ENCODE results near the gene FAM78B.

FAM78B gene

GRCh38 chr1:166119471-166119965 is 47.3 kb downstream of the FAM78B start:
- no peak for DNase-seq (ENCODE audit: low spot score)

- no peak for DNase-seq (ENCODE audit: low spot score)
These were observed 49.0 kb downstream of the FAM78B start for GRCh38 chr1:166117776-166118175.

- no peak for DNase-seq (ENCODE audit: low spot score)
These were observed 50.8 kb downstream of the FAM78B start for GRCh38 chr1:166116026-166116425.

- DNase-seq (ENCODE audit: low spot score), result no peak
These were observed 52.4 kb downstream of the FAM78B start for GRCh38 chr1:166114419-166114818.

- DNase-seq (ENCODE audit: low spot score), result no peak
These were observed 53.2 kb downstream of the FAM78B start for GRCh38 chr1:166113630-166114029.

GRCh38 chr1:166113031-166113430 is 53.8 kb downstream of the FAM78B start:
- DNase-seq (ENCODE audit: low spot score), result no peak

- no peak for DNase-seq (ENCODE audit: low spot score)
These were observed 54.4 kb downstream of the FAM78B start for GRCh38 chr1:166112425-166112824.

- DNase-seq (ENCODE audit: low spot score), result no peak
These were observed 55.4 kb downstream of the FAM78B start for GRCh38 chr1:166111430-166111829.

GRCh38 chr1:166090244-166090643 is 76.6 kb downstream of the FAM78B start:
- no peak for DNase-seq (ENCODE audit: low spot score)

- DNase-seq (ENCODE audit: low spot score), result peak; percentile 59
These were observed 77.0 kb downstream of the FAM78B start for GRCh38 chr1:166089804-166090203.

- DNase-seq (ENCODE audit: low spot score), result no peak
These were observed 78.2 kb downstream of the FAM78B start for GRCh38 chr1:166088572-166088955.

GRCh38 chr1:166087734-166088571 is 78.8 kb downstream of the FAM78B start:
- DNase-seq (ENCODE audit: low spot score), result no peak

GRCh38 chr1:166086113-166086883 is 80.5 kb downstream of the FAM78B start:
- DNase-seq (ENCODE audit: low spot score), result no peak

GRCh38 chr1:166084613-166085012 is 82.2 kb downstream of the FAM78B start:
- no peak for DNase-seq (ENCODE audit: low spot score)

GRCh38 chr1:166083887-166084286 is 82.9 kb downstream of the FAM78B start:
- no peak for DNase-seq (ENCODE audit: low spot score)

- no peak for DNase-seq (ENCODE audit: low spot score)
These were observed 84.2 kb downstream of the FAM78B start for GRCh38 chr1:166082601-166083000.

GRCh38 chr1:166080967-166081870 is 85.6 kb downstream of the FAM78B start:
- peak; percentile 43 for DNase-seq (ENCODE audit: low spot score)

- DNase-seq (ENCODE audit: low spot score), result peak; percentile 19
These were observed 86.4 kb downstream of the FAM78B start for GRCh38 chr1:166080277-166080966.

GRCh38 chr1:166079276-166079675 is 87.5 kb downstream of the FAM78B start:
- no peak for DNase-seq (ENCODE audit: low spot score)

GRCh38 chr1:166073489-166073888 is 93.3 kb downstream of the FAM78B start:
- DNase-seq (ENCODE audit: low spot score), result no peak

GRCh38 chr1:166069390-166069789 is 97.4 kb downstream of the FAM78B start:
- DNase-seq (ENCODE audit: low spot score), result no peak

Data from COLO829 (cell line).